ENCODE measurements around the gene MORC2. TPM values are rescaled to one million over a fixed set of nuclear protein-coding genes. Genes with fewer than 3 reads are reported as not detected.

The MORC2 gene
- total RNA-seq, 3 donors from 2014 or later: 12.8 to 22.9 (median 19.6) TPM

DNA sequence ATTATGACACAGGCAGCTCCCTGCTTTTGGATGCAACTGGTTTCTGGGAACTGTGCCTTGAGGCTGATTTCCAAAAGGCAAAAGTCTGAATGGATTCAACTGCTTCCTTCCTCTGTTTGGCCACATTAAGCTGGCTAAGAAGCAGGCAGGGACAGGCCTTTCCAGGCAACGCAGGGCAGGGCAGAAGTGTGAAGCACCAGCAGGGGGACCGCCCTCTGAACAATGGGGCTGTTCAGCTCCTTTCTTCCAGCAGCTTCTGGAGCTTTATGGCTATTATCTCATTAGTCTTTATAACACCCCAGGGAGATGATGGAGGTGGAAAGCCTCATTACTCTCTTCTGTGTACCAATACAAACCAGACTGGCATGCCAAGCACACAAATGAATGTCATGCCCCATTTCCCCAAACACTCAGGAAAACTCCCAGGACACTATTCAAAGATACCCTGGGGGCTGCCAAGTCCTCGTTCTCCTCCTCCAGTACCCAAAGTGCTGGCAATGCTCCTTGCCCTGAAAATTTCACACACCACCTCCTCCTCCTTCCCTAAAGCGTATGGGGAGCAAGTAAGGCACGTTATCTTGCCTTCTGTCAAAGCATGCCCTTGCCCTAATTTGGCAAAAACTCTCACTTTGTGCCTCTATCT, 21.3 kb downstream of the MORC2 start:
- peak in 1 of 2 donors; percentile 86 for DNase-seq (ENCODE audit: low spot score in 2 of 2)
- H3K4me3 ChIP-seq: peak overlapping the region in 1 of 3 donors; percentile 7
- no peaks in the 10 kb centered on the region for H3K9me3 ChIP-seq
- intact Hi-C loops (cut with DNase I; ENCODE audit: low total_unique reads): loop anchor here (2.0 kb wide), 1 partner anchor 138 kb away; no protein-coding TSS in a partner anchor
- H3K36me3 ChIP-seq: no peaks in the 10 kb centered on the region
- TF ChIP-seq POLR2AphosphoS5 (IDR thresholded peaks at IDR 0.05) (peak in 1 of 3 donors; percentile 15), POLR2A (IDR thresholded peaks at IDR 0.05) (no peak)
- TF ChIP-seq, protein P1, sequence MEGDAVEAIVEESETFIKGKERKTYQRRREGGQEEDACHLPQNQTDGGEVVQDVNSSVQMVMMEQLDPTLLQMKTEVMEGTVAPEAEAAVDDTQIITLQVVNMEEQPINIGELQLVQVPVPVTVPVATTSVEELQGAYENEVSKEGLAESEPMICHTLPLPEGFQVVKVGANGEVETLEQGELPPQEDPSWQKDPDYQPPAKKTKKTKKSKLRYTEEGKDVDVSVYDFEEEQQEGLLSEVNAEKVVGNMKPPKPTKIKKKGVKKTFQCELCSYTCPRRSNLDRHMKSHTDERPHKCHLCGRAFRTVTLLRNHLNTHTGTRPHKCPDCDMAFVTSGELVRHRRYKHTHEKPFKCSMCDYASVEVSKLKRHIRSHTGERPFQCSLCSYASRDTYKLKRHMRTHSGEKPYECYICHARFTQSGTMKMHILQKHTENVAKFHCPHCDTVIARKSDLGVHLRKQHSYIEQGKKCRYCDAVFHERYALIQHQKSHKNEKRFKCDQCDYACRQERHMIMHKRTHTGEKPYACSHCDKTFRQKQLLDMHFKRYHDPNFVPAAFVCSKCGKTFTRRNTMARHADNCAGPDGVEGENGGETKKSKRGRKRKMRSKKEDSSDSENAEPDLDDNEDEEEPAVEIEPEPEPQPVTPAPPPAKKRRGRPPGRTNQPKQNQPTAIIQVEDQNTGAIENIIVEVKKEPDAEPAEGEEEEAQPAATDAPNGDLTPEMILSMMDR (IDR thresholded peaks at IDR 0.05): peak in 1 of 3 donors; percentile 16
- peak overlapping the region; percentile 61 to 92 for H3K27ac ChIP-seq
- H3K27me3 ChIP-seq: no peaks in the 10 kb centered on the region
- peaks cover 0 to 4% of the 10 kb centered on the region in 2 donors for H3K4me1 ChIP-seq

DNA sequence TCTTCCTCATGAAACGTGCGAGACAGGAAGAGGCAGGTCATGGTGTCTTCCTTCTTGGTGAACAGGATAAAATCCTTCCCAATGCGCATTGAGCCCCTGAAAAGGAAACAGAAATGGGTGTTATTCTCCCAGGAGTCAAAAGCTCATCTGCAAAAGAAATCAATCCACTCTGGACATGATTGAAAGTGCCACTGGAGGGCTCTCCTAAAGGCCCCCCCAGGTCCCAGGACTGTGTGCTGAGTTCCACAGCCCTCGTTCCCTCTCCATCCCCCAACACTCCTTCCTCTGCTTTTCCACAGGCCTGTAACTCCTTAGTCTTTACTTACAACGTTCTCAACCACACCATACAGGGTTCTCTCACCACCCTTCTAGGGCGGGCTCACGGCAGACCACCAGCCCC, 22.2 kb downstream of the MORC2 start:
- no peaks in the 10 kb centered on the region for H3K9me3 ChIP-seq
- H3K4me3 ChIP-seq: no peak overlapping the region
- TF ChIP-seq POLR2A (IDR thresholded peaks at IDR 0.05) (no peak), POLR2AphosphoS5 (IDR thresholded peaks at IDR 0.05) (no peak)
- TF ChIP-seq, protein P1 (IDR thresholded peaks at IDR 0.05): no peak
- peak overlapping the region; percentile 61 to 92 for H3K27ac ChIP-seq
- intact Hi-C loops (cut with DNase I; ENCODE audit: low total_unique reads): loop anchor here (2.0 kb wide), 1 partner anchor 138 kb away; no protein-coding TSS in a partner anchor
- no peak for DNase-seq (ENCODE audit: low spot score in 2 of 2)
- H3K36me3 ChIP-seq: no peaks in the 10 kb centered on the region
- H3K4me1 ChIP-seq: peaks cover 0 to 4% of the 10 kb centered on the region in 2 donors
- no peaks in the 10 kb centered on the region for H3K27me3 ChIP-seq

DNA sequence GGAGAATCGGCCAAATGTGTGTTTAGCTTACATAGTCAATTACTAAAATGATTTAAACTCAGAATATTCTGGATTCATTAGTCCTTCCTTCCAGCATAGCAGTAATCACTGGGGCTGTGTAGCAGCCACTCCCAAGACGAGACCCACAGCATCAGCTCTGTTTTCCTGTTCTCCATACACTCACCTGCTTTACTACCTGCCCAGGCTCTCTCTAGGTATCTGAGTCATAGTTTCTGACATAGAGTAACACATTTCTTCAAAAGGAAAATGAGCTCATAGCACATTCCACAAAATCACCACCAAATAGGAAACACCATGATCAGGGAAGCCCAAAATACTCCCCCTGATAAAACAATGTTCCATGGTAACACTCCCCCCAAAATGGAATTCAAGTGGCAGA, 22.9 kb downstream of the MORC2 start:
- Histone ChIP-seq H3K27me3 (no peaks in the 10 kb centered on the region), H3K27ac (peak overlapping the region; percentile 61 to 92), H3K4me3 (no peak overlapping the region), H3K36me3 (no peaks in the 10 kb centered on the region), H3K4me1 (peaks cover 0 to 4% of the 10 kb centered on the region in 2 donors), H3K9me3 (no peaks in the 10 kb centered on the region)
- intact Hi-C loops (cut with DNase I; ENCODE audit: low total_unique reads): loop anchor here (2.0 kb wide), 1 partner anchor 139 kb away; no protein-coding TSS in a partner anchor
- TF ChIP-seq POLR2AphosphoS5 (IDR thresholded peaks at IDR 0.05): no peak
- no peak for TF ChIP-seq POLR2A (IDR thresholded peaks at IDR 0.05)
- TF ChIP-seq, protein P1 (IDR thresholded peaks at IDR 0.05): no peak
- no peak for DNase-seq (ENCODE audit: low spot score in 2 of 2)

DNA sequence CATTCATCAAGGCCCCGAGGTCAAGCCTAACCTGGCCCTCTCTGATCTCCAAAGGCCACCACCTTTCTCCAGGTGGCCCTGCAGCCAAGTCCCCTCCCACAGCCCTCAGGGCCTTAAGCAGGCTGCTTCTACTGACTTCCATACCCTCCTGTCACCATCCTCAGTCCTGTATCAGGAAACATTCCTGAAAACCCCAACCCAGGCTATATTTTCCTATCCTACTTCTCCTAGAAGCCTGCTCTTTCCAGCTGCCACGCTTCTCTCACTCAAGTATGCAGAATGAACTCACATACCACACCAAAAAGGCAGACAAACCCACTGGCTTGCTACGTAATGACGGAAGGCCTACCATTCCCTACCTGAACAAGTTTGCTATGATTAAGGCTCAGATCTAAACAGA, 23.6 kb downstream of the MORC2 start:
- TF ChIP-seq POLR2AphosphoS5 (IDR thresholded peaks at IDR 0.05): no peak
- TF ChIP-seq, protein P1 (IDR thresholded peaks at IDR 0.05): no peak
- TF ChIP-seq POLR2A (IDR thresholded peaks at IDR 0.05): no peak
- Histone ChIP-seq H3K36me3 (peaks cover 2% of the 10 kb centered on the region), H3K9me3 (no peaks in the 10 kb centered on the region), H3K4me1 (peaks cover 0 to 4% of the 10 kb centered on the region in 2 donors), H3K27me3 (no peaks in the 10 kb centered on the region), H3K27ac (peak overlapping the region; percentile 61 to 92), H3K4me3 (no peak overlapping the region)
- intact Hi-C loops (cut with DNase I; ENCODE audit: low total_unique reads): no loop called here
- no peak for DNase-seq (ENCODE audit: low spot score in 2 of 2)

DNA sequence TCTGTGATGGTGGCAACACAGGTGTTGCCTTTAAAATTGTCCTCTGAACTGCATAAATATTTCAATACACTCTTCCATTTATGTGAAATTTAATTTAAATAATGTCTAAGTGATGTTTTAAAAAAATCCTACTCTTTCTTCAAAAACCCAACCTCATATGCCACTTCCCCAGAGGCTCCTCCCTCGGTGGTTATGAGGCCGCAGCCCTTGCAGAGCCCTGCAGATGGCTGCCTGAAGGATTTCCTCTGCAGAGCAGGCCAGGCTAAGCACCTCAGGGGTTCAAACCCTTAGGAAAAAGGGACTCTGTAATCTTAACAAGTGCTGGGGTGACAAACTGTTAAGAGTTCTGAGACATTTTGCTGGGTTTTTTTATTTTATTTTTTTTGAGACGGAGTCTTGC, 25.2 kb downstream of the MORC2 start:
- Histone ChIP-seq H3K9me3 (no peaks in the 10 kb centered on the region), H3K4me1 (peaks cover 0 to 4% of the 10 kb centered on the region in 2 donors)
- intact Hi-C loops (cut with DNase I; ENCODE audit: low total_unique reads): no loop called here

More for the DNA sequence above, 25.2 kb downstream of the MORC2 start:
- TF ChIP-seq POLR2AphosphoS5 (IDR thresholded peaks at IDR 0.05) (no peak), POLR2A (IDR thresholded peaks at IDR 0.05) (no peak)
- TF ChIP-seq, protein P1 (IDR thresholded peaks at IDR 0.05): no peak
- H3K27ac ChIP-seq: peak overlapping the region in 1 of 2 donors; percentile 61
- no peak for DNase-seq (ENCODE audit: low spot score in 2 of 2)
- H3K36me3 ChIP-seq: peaks cover 9% of the 10 kb centered on the region
- no peak overlapping the region for H3K4me3 ChIP-seq
- no peaks in the 10 kb centered on the region for H3K27me3 ChIP-seq

Measured in breast epithelium (tissue), 4 donors.